Renal pelvis (tissue), 4 donors: Measurements from ENCODE around the gene SPTLC1. TPM values are rescaled to one million over a fixed set of nuclear protein-coding genes. Genes with fewer than 3 reads are reported as not detected.

ENCODE experiments used
- DNase-seq: peaks from one replicate; pipeline ENCODE4 v3.0.0-alpha.2; 2013
- polyA plus RNA-seq, 3 donors: library from polyadenylated mRNA; unstranded; fragments of 120-200 nt; gene quantifications; one replicate each; pipeline ENCODE4 v1.2.1, GENCODE V29; 2013; ENCODE audit not compliant: insufficient read length in 3 of 3

Gene SPTLC1
- polyA plus RNA-seq, 3 donors: 85.5 to 97.6 (median 91.7) TPM

DNA sequence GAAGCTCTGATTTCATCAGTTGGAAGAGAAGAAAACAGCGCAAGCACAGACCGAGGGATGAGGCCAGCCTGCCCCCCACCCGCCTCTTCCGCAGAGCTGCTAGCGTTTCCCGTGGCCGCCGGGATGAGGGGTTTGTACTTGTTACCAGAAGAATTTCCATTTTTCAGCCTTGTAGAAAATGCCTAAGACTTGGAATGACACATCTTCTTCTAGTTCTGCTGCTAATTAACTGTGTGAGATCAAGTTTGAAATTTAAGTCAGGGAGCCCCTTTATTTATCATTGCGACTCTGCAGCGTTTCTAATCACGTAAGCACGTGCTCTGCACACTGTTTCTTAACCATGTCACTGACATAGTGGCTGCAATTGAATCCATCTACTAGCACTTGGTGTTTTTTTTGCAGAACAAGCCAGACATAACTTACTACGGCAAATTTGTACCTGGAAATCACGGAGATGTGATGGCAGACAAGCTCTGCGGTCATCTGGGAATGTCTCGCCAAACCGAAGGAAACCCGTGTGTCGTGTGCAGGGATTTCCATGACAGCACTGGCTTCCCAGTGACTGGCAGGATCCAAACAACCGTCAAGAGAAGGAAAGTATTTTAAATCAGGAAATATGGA is 123.4 kb downstream of the SPTLC1 start:
- DNase-seq: no peak

DNA sequence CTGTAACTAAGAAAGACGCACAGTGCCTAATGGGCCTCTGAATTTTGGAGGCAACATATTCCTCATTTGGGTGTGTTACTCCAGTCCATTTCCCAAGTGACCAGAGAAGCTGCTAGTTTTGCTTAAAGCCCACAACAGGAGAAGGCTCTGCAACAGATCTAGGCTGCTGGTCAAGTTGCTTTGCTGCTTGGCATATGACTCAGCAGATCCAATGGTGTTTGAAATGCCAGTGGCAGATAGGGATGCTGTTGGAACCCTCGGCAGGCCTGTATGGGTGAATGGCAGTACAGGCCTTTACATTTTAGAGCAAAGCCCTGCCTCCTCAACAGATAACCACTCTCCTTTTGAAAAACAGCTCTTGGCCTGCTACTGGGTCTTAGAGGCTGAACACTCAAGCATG is 129.0 kb downstream of the SPTLC1 start:
- no peak for DNase-seq

DNA sequence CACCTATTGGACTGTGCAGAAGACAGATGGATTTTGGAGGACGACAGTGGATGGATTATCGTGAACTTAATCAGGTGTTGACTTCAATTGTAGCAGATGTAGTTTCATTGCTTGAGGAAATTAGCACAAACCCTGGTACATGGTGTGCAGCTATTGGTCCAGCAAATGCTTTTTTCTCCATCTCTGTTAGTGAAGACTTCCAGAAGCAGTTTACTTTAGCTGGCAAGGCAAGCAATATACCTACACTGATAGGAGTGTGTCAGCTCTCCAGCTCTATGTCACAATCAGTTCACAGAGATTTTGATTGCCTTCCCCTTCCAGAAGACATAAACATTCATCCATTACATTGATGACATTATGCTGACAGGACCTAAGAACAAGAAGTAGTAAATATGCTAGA is 129.5 kb downstream of the SPTLC1 start:
- no peak for DNase-seq

Other genes with a start within 250 kb of the SPTLC1 start
- gene ROR2, start 165.2 kb downstream of the SPTLC1 start, polyA plus RNA-seq: 10 to 100 TPM; 16.4 to 20.6 (median 20.5) TPM
- 100 to 1,000 TPM in 2 of 3 donors, 10 to 100 TPM in 1; 96.5 to 115 (median 114) TPM for gene IARS1, start 178.3 kb upstream of the SPTLC1 start, polyA plus RNA-seq
- 10 to 100 TPM; 42.1 to 57.1 (median 48.5) TPM for gene NOL8, start 209.9 kb upstream of the SPTLC1 start, polyA plus RNA-seq
- 1 to 10 TPM; 5.3 to 8.4 (median 5.9) TPM for gene CENPP, start 210.5 kb upstream of the SPTLC1 start, polyA plus RNA-seq